K562 (cell line): Measurements from ENCODE around the gene LY6G6C. TPM values are rescaled to one million over a fixed set of nuclear protein-coding genes. Genes with fewer than 3 reads are reported as not detected.
A peak's percentile ranks its signal among the peaks of the same experiment; 100 is the strongest.

ENCODE experiments used
- FOXP4 ChIP-seq: sonication (generic); formaldehyde crosslinking; IDR thresholded peaks from 2 replicates; pipeline ENCODE4 v1.8.0; 2022; ENCODE audit warnings: mild to moderate bottlenecking, missing genetic modification reagents, borderline replicate concordance
- HDAC2 ChIP-seq: fragments of 450-650 bp; IDR thresholded peaks from 2 replicates; pipeline ENCODE4 v1.6.1; 2016; ENCODE audit warnings: mild to moderate bottlenecking
- ID3 ChIP-seq, 2 experiments: fragments of 250-450 bp in 1 of 2; fragments of 450-650 bp in 1 of 2; sonication (Bioruptor Pico) in 1 of 2; IDR thresholded peaks; 2 replicates each; pipeline versions ENCODE4 v1.6.1 to v1.8.0; 2016 to 2021; ENCODE audit warnings: mild to moderate bottlenecking in 2 of 2, moderate library complexity in 2 of 2, missing compliant biosample characterization in 1 of 2, missing genetic modification characterization in 1 of 2
- MBD1 ChIP-seq: fragments of 250-450 bp; sonication (Bioruptor Pico); IDR thresholded peaks from 2 replicates; pipeline ENCODE4 v1.8.0; 2022; ENCODE audit warnings: inconsistent platforms
- MEIS2 ChIP-seq: fragments of 450-650 bp; IDR thresholded peaks from 2 replicates; pipeline ENCODE4 v1.6.1; 2014; ENCODE audit warnings: mild to moderate bottlenecking; ENCODE audit not compliant: partially characterized antibody
- NFIX ChIP-seq: fragments of 250-450 bp; sonication (Bioruptor Pico); IDR thresholded peaks from 2 replicates; pipeline ENCODE4 v1.4.0; 2020; ENCODE audit warnings: low read depth, mild to moderate bottlenecking, moderate library complexity
- SAFB ChIP-seq: fragments of 200-400 bp; formaldehyde crosslinking; IDR thresholded peaks from 2 replicates; pipeline ENCODE4 v1.6.1; 2017; ENCODE audit warnings: low read depth, low read length, borderline replicate concordance
- SAFB2 ChIP-seq: fragments of 200-400 bp; formaldehyde crosslinking; IDR thresholded peaks from 2 replicates; pipeline ENCODE4 v1.6.1; 2018; ENCODE audit warnings: borderline replicate concordance, low read length, low read depth, moderate library complexity; ENCODE audit not compliant: severe bottlenecking
- TARDBP ChIP-seq: fragments of 450-650 bp; IDR thresholded peaks from 2 replicates; pipeline ENCODE4 v1.6.1; 2016
- TCFL5 ChIP-seq: fragments of 250-450 bp; sonication (Bioruptor Pico); conservative IDR thresholded peaks from 2 replicates; pipeline ENCODE4 v1.6.1; 2021; ENCODE audit warnings: mild to moderate bottlenecking, moderate library complexity, matching md5 sums
- TEAD1 ChIP-seq, 2 experiments: fragments of 450-650 bp in 1 of 2; sonication (generic) in 1 of 2; formaldehyde crosslinking; IDR thresholded peaks; 2 replicates each; pipeline versions ENCODE4 v1.4.0 to v1.8.0; 2020 to 2022; ENCODE audit warnings: mild to moderate bottlenecking in 2 of 2, missing genetic modification reagents in 1 of 2
- THRA ChIP-seq: fragments of 450-650 bp; IDR thresholded peaks from 2 replicates; pipeline ENCODE4 v1.6.1; 2017; ENCODE audit warnings: mild to moderate bottlenecking, moderate library complexity
- ZBTB49 ChIP-seq: sonication (generic); formaldehyde crosslinking; IDR thresholded peaks from 2 replicates; pipeline ENCODE4 v1.8.0; 2022; ENCODE audit warnings: missing genetic modification reagents, mild to moderate bottlenecking, borderline replicate concordance
- ZC3H11A ChIP-seq: IDR thresholded peaks from 2 replicates; pipeline ENCODE4 v1.6.1; 2012; ENCODE audit warnings: low read depth, low read length, improper control_type of control experiment
- ZNF184 ChIP-seq: sonication (generic); formaldehyde crosslinking; IDR thresholded peaks from 2 replicates; pipeline ENCODE4 v1.5.0; 2020; ENCODE audit warnings: missing genetic modification reagents
- ZNF239 ChIP-seq: fragments of 250-450 bp; sonication (Bioruptor Pico); IDR thresholded peaks from 2 replicates; pipeline ENCODE4 v1.4.0; 2020; ENCODE audit warnings: mild to moderate bottlenecking
- polyA plus RNA-seq, 8 experiments: library from polyadenylated mRNA; depleted of rRNA in 4 of 8; stranded (reverse) in 5 of 8; unstranded in 3 of 8; fragments of >200 nt; fragmentation: Nextera tagmentation in 2 of 8; fragmentation: Illumina TruSeq in 1 of 8; extraction: Ambion mirVana in 2 of 8; extraction: Trizol in 1 of 8; gene quantifications; 2 replicates each; pipeline versions ENCODE4 v1.2.1 to v1.2.3, GENCODE V29; 2011 to 2014; ENCODE audit warnings: inconsistent platforms in 1 of 8, missing spikeins in 1 of 8
- total RNA-seq, 7 experiments: library from RNA; depleted of rRNA in 6 of 7; stranded (reverse); fragments of >200 nt in 6 of 7; fragmentation: Illumina TruSeq in 2 of 7; extraction: Trizol in 2 of 7; gene quantifications; 2 replicates each; pipeline versions ENCODE4 v1.2.1 to v1.2.3, GENCODE V29; 2011 to 2021; ENCODE audit warnings: low replicate concordance in 1 of 7

LY6G6C gene
- total and polyA plus RNA-seq, 9 of the 15 experiments (the other 6 are each of a cell fraction or from before 2014, with no cell fraction given) = 0.06 to 0.20 TPM; not detected in 7

- TF ChIP-seq ZNF184 (CRISPR knock-in tag) (no peak), ZNF239 (peak; percentile 70; the same call in 1 of the 2 replicates), TEAD1 (CRISPR knock-in tag; IDR thresholded peaks at IDR 0.05) (peak in 1 of 2 experiments; percentile 94; a peak in 3 of 4 replicates), TARDBP (no peak), ID3 (CRISPR knock-in tag; IDR thresholded peaks at IDR 0.05) (0 out of 2 replicates have a peak, but pooled peaks have one; percentile 38), ID3 (tag; IDR thresholded peaks at IDR 0.05) (no peak), SAFB2 (no peak), TCFL5 (CRISPR knock-in tag) (peak; percentile 59), SAFB (peak; percentile 86; the same call in 1 of the 2 replicates), ZC3H11A (no peak), MBD1 (CRISPR knock-in tag) (no peak), FOXP4 (CRISPR knock-in tag) (peak; percentile 84; the same call in 1 of the 2 replicates), ZBTB49 (0 out of 2 replicates have a peak, but pooled peaks have one; percentile 56), NFIX (CRISPR knock-in tag) (0 out of 2 replicates have a peak, but pooled peaks have one; percentile 15), THRA (no peak), MEIS2 (no peak), HDAC2 (no peak)
Observed at GRCh38 chr6:31729979-31730630, 8.6 kb upstream of the LY6G6C start (continued).
